Heart left ventricle (tissue), 16 donors: ENCODE measurements around the gene RHBDL3. TPM values are rescaled to one million over a fixed set of nuclear protein-coding genes. Genes with fewer than 3 reads are reported as not detected.

Source experiments
- ATAC-seq, 4 donors: fragments of 200-7000 bp; cut with Tn5 transposase; one replicate each; pipeline ENCODE4 v1.9.1; 2020 to 2022; ENCODE audit warnings: moderate library complexity in 4 of 4, mild to moderate bottlenecking in 3 of 4, moderate number of reproducible peaks in 1 of 4
- DNase-seq, 5 donors: peaks; one replicate each; pipeline ENCODE4 v3.0.0-alpha.2; 2020
- H3K27ac ChIP-seq, 12 donors: fragments of 200-600 bp; sonication (generic) in 4 of 12; one replicate each; pipeline versions ENCODE4 v1.5.0 to v1.8.0; 2016 to 2022; ENCODE audit warnings: mild to moderate bottlenecking in 2 of 12
- H3K27me3 ChIP-seq, 9 donors: fragments of 200-600 bp; sonication (generic) in 2 of 9; one replicate each; pipeline versions ENCODE4 v1.5.1 to v1.8.0; 2016 to 2022; ENCODE audit warnings: mild to moderate bottlenecking in 3 of 9
- H3K36me3 ChIP-seq, 9 donors: fragments of 200-600 bp; sonication (generic) in 2 of 9; one replicate each; pipeline versions ENCODE4 v1.5.0 to v1.8.0; 2018 to 2022; ENCODE audit warnings: mild to moderate bottlenecking in 2 of 9
- H3K4me1 ChIP-seq, 12 donors: fragments of 200-600 bp; sonication (generic) in 4 of 12; one replicate each; pipeline versions ENCODE4 v1.5.0 to v1.8.0; 2016 to 2022; ENCODE audit warnings: mild to moderate bottlenecking in 3 of 12
- H3K4me3 ChIP-seq, 12 donors: fragments of 200-600 bp; sonication (generic) in 4 of 12; one replicate each; pipeline versions ENCODE4 v1.5.0 to v1.8.0; 2017 to 2022; ENCODE audit warnings: mild to moderate bottlenecking in 9 of 12, moderate library complexity in 4 of 12
- H3K9me3 ChIP-seq, 12 donors: fragments of 200-600 bp; sonication (generic) in 4 of 12; one replicate each; pipeline versions ENCODE4 v1.5.0 to v1.8.0; 2016 to 2022; ENCODE audit warnings: mild to moderate bottlenecking in 1 of 12
- CTCF ChIP-seq, 12 donors: fragments of 200-600 bp; sonication (generic) in 4 of 12; IDR thresholded peaks; one replicate each; pipeline versions ENCODE4 v1.5.0 to v1.8.0; 2018 to 2022; ENCODE audit warnings: antibody characterized with exemption in 12 of 12, mild to moderate bottlenecking in 5 of 12
- POLR2A ChIP-seq, 2 donors: fragments of 450-650 bp; IDR thresholded peaks; one replicate each; pipeline ENCODE4 v1.6.1; 2017; ENCODE audit warnings: antibody characterized with exemption in 2 of 2, mild to moderate bottlenecking in 2 of 2, moderate library complexity in 2 of 2
- WGBS, 4 donors: extraction: QIAGEN DNeasy Blood & Tissue Kit in 2 of 4; methylation state at CpG; one replicate each; pipeline versions ENCODE4 v1.1.5 to v1.1.7; 2013 to 2018; 5-methylcytosine and 5-hydroxymethylcytosine counted together
- intact Hi-C, 10 donors: fragments of 100-400 bp; cut with DNase I; formaldehyde crosslinking; loops; one replicate each; pipeline versions ENCODE4 v1.11.1 to v1.14.2; 2022
- polyA plus RNA-seq, 2 donors: library from polyadenylated mRNA; stranded (reverse); fragments of 200-250 nt; gene quantifications; one replicate each; pipeline ENCODE4 v1.2.3, GENCODE V29; 2013
- total RNA-seq, 9 donors: library from RNA; depleted of rRNA in 2 of 9; stranded (reverse); fragments of >200 nt in 2 of 9; fragmentation: NEBNext Ultra II Directional in 3 of 9; extraction: Animal tissue kit (Norgen Biotek cat#: 25700) in 3 of 9; gene quantifications; one replicate each; pipeline versions ENCODE4 v1.1.0 to v1.2.4, GENCODE V29; 2016 to 2023
- donor health status: ischemic (EF 13 %, LVEDD 7.1; RV severe dilation, severe dysfunction).
- donor health status: healthy with polysubstance abuse.
- donor health status: DM: no; HTN: yes; CAD: no.
- donor health status: DM: no; HTN: no; CAD: no.
- donor health status: ischemic (EF 25% LVEDD 6.9; RV normal size, moderate dysfunction).
- donor health status: ischemic (EF 25% LVEDD 5.7; RV mildly dilated, moderate dysfunction).
- donor health status: healthy.
- donor health status: DM: yes; HTN: yes; CAD: no.
- donor health status: ischemic (EF 35%, LVEDD 5.7; RV mildly dilated, moderate dysfunction).
- donor health status: nonischemic (EF 11% LVEDD 7.7; RV severe dilation, severe dysfunction).
- donor health status: DM: yes; HTN: yes; CAD: no.
- donor health status: PGD.
- donor health status: ischemic (EF 29% LVEDD 5.4; RV normal size, mild dysfunction).
- donor health status: nonischemic (EF 23%, LVEDD 6.1; RV moderate dilation, normal function).

The RHBDL3 gene
- total and polyA plus RNA-seq, 11 donors: 0.05 to 4.8 (median 0.36) TPM

GRCh38 chr17:32330147-32330546, 64.5 kb downstream of the RHBDL3 start:
- Histone ChIP-seq H3K27me3 (no peaks in the 10 kb centered on the region), H3K27ac (peak overlapping the region in 1 of 12 donors; percentile 7), H3K4me3 (no peak overlapping the region), H3K36me3 (peaks cover 0 to 59% (median 30%) of the 10 kb centered on the region in 9 donors), H3K9me3 (no peaks in the 10 kb centered on the region), H3K4me1 (peaks cover 0 to 25% (median 0%) of the 10 kb centered on the region in 12 donors)
- 79 to 89% (median 83%) methylated on average over 3 of the region's 3 CpGs for WGBS, 4 donors
- ATAC-seq: no peak
- intact Hi-C loops: no loop called here
- no peak for DNase-seq
- TF ChIP-seq CTCF (IDR thresholded peaks at IDR 0.05): no peak
- no peak for TF ChIP-seq POLR2A (IDR thresholded peaks at IDR 0.05)

GRCh38 chr17:32331243-32332040, 65.8 kb downstream of the RHBDL3 start:
- peaks cover 0 to 72% (median 42%) of the 10 kb centered on the region in 9 donors for H3K36me3 ChIP-seq
- ATAC-seq (no peak), DNase-seq (no peak)
- WGBS, 4 donors: 86 to 95% (median 91%) methylated on average over 3 of the region's 3 CpGs
- H3K27ac ChIP-seq: peak overlapping the region in 1 of 12 donors; percentile 7
- intact Hi-C loops: no loop called here
- TF ChIP-seq POLR2A (IDR thresholded peaks at IDR 0.05) (no peak), CTCF (IDR thresholded peaks at IDR 0.05) (no peak)
- no peaks in the 10 kb centered on the region for H3K27me3 ChIP-seq
- H3K4me3 ChIP-seq: no peak overlapping the region
- no peaks in the 10 kb centered on the region for H3K9me3 ChIP-seq
- H3K4me1 ChIP-seq: peaks cover 0 to 25% (median 0%) of the 10 kb centered on the region in 12 donors

- ATAC-seq: no peak
- peaks cover 0 to 89% (median 59%) of the 10 kb centered on the region in 9 donors for H3K36me3 ChIP-seq
Observed at GRCh38 chr17:32333187-32333586, 67.6 kb downstream of the RHBDL3 start.

More at GRCh38 chr17:32333187-32333586, 67.6 kb downstream of the RHBDL3 start:
- no peak overlapping the region for H3K27ac ChIP-seq
- no peaks in the 10 kb centered on the region for H3K9me3 ChIP-seq
- no peaks in the 10 kb centered on the region for H3K27me3 ChIP-seq
- H3K4me1 ChIP-seq: peaks cover 0 to 25% (median 0%) of the 10 kb centered on the region in 12 donors
- intact Hi-C loops: no loop called here
- no peak overlapping the region for H3K4me3 ChIP-seq
- DNase-seq: no peak
- no peak for TF ChIP-seq CTCF (IDR thresholded peaks at IDR 0.05)
- TF ChIP-seq POLR2A (IDR thresholded peaks at IDR 0.05): no peak
- WGBS, 4 donors: 96% methylated on average over 2 of the region's 2 CpGs
